DMS153 (cell line): ENCODE measurements around the gene NUTM1.
A peak's percentile ranks its signal among the peaks of the same experiment; 100 is the strongest.

ENCODE experiments used
- DNase-seq: peaks from one replicate; lab custom pipeline; 2025; lab: John Stamatoyannopoulos, UW

The NUTM1 gene, protein sequence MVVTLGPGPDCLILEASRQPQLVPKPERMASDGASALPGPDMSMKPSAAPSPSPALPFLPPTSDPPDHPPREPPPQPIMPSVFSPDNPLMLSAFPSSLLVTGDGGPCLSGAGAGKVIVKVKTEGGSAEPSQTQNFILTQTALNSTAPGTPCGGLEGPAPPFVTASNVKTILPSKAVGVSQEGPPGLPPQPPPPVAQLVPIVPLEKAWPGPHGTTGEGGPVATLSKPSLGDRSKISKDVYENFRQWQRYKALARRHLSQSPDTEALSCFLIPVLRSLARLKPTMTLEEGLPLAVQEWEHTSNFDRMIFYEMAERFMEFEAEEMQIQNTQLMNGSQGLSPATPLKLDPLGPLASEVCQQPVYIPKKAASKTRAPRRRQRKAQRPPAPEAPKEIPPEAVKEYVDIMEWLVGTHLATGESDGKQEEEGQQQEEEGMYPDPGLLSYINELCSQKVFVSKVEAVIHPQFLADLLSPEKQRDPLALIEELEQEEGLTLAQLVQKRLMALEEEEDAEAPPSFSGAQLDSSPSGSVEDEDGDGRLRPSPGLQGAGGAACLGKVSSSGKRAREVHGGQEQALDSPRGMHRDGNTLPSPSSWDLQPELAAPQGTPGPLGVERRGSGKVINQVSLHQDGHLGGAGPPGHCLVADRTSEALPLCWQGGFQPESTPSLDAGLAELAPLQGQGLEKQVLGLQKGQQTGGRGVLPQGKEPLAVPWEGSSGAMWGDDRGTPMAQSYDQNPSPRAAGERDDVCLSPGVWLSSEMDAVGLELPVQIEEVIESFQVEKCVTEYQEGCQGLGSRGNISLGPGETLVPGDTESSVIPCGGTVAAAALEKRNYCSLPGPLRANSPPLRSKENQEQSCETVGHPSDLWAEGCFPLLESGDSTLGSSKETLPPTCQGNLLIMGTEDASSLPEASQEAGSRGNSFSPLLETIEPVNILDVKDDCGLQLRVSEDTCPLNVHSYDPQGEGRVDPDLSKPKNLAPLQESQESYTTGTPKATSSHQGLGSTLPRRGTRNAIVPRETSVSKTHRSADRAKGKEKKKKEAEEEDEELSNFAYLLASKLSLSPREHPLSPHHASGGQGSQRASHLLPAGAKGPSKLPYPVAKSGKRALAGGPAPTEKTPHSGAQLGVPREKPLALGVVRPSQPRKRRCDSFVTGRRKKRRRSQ

GRCh38 chr15:34342737-34343575 is at the start of gene NUTM1, which contains the start of gene NOP10:
NUTM1 (plus strand) TSS chr15:34343315; CDS start chr15:34343697, 382 bp downstream.
NOP10 (minus strand) TSS chr15:34343136; CDS start chr15:34343073, 63 bp downstream.
- peak; percentile 64 for DNase-seq

- no peak for DNase-seq
These were observed 46.1 kb upstream of the NUTM1 start for GRCh38 chr15:34297059-34297458.

DNA sequence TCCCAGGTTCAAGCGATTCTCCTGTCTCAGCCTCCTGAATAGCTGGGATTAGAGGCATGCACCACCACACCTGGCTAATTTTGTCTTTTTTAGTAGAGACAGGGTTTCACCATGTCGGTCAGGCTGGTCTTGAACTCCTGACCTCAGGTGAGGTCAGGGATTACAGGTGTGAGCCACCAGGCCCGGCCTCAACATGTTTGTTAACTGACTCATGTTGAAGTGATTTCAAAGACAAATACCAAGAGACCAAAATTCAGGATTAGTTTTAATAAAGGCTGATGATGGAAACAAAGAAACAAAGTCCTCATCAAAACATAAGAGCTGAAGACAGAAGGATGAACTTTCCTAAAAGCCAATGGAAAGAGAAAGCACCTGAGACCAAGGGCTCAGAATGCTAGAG is 42.1 kb upstream of the NUTM1 start:
- DNase-seq, result no peak

DNA sequence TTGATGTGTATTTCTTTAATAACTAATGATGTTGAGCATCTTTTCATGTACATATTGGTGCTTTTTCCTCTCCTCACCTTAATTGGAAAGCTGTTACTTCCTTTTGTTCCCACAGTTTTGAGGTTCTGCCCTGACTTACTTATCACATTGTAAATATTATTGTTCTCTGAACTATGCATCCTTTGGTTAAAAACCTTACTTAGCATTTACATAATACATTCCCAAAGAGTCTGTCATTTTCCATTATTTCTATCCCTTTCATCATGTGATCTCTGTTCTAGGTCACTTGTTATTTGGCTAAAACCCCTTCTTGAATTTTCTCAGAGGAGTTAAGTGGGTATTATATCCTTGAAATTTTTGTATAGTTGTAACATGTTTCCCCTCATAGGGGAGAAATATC is 38.5 kb upstream of the NUTM1 start:
- no peak for DNase-seq

DNA sequence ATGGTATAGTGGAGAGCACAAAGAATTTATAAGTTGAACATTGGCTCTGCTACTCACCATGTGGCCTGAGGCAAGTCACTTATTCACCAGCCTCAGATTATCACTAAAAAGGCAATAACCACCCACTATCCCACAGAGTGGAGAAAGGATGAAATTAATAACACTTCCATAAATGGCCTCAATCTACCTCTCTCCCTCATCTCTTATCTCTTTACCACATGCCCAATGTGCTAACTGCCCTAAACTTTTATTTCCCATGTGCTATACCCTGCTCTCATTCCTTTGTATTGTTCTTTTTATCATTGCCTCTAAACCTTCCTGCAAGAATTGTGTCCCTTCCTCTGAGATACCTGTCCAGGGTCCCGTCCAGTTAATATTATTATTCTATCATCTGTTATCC is 31.6 kb upstream of the NUTM1 start:
- no peak for DNase-seq

GRCh38 chr15:34314491-34315490 is 28.3 kb upstream of the NUTM1 start:
- DNase-seq, result no peak

DNA sequence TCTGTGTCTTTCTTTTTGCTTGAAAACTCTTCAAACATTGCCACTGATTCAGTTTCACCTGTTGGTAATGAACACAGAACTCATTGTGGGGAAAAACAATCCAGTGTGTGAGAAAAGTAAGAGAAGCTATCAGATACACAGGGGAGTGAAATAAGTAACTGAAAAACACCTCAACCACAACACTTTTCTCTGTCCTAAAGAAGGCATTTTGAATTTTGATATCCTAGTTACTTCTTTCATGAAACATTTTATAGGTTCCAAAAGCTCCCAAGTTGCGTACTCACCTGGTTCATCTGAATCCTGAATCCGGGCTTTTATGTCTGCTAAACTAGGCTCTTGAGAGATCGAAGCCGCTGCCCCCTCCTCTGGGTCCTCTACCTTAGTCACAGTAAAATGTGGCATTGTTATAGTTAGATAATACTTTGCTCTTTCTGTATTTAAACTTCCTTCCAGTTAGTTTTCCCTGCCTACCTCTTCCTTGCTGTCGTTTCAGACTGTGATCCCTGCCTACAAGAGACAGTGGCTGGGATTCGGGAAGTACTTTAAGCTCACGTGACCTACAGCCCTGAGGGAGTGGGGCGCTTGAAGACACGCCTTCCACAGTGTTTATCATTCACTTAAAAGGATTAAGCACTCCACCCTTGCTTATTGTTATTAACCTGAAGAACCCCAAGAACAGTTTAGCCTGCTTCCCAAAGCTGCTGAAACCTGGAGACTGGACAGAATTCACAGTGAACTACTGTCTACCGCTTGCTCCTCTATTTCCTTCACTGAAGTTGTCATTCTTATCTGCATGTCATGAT is 24.6 kb upstream of the NUTM1 start:
- peak; percentile 31 for DNase-seq

DNA sequence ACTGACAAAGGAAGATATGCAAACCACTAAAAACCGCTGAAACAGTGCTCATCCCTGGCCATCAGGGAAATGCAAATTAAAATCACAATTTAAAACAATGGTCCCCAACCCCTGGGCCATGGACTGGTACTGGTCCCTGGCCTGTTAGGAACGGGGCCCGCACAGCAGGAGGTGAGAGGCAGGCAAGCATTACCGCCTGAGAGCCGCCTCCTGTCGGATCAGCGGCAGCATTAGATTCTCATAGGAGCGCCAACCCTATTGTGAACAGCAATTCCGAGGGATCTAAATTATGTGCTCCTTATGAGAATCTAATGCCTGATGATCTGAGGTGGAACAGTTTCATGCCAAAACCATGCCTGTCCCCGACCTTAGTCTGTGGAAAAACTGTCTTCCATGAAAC is 19.9 kb upstream of the NUTM1 start:
- DNase-seq, result no peak

- no peak for DNase-seq
These were observed 18.2 kb upstream of the NUTM1 start for GRCh38 chr15:34324933-34325332.

DNA sequence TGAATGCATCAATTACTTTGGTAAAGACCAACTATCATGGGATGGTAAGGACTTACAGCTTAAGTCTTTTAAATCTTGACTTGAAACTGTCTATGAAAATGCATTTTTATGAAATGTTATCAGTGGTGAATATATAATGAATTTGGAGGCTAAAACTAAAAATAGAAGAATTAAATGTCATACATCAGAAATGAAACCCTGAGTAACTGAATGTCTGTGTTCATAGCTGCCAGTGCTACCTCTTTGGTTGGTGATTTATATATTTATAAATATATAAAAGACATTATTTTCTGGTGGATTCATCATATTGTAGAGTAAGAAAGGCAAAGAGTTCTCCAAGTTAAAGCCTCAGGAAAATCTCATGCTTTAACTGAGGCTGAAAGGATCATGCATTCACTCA is 17.7 kb upstream of the NUTM1 start:
- DNase-seq, result no peak

GRCh38 chr15:34327906-34328305 is 15.2 kb upstream of the NUTM1 start:
- no peak for DNase-seq

- no peak for DNase-seq
These were observed 14.1 kb upstream of the NUTM1 start for GRCh38 chr15:34329006-34329405.

DNA sequence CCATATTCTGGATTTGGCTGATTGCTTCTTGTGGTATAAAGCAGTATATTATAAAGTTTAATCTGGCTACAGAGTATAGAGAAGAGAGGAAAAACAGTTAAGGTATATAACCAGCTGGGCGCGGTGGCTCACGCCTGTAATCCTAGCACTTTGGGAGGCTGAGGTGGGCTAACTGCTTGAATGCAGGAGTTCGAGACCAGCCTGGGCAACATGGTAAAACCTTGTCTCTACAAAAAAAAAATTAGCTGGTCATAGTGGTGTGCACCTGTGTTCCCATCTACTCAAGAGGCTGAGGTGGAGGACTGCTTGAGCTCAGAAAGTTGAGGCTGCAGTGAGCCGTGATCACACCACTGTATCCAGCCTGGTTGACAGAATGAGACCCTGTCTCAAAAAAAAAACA is 12.8 kb upstream of the NUTM1 start:
- DNase-seq, result no peak

DNA sequence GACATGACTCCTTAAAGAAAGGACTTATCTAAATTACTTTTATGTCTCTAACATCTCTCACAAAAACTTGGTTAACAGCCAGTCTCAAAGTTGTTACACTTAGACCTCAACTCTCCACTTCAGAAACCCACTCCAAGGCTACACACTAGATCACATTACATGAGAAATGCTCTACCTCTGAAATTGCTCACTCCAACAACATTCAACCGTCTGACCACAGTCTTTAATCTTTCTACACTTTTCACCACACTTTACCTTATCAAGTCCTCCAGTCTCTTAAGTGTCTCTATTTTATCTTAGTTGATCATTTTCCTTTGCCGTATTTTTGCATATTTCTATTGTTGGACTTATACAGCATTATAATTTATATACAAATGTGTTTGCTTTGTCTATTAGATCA is 11.3 kb upstream of the NUTM1 start:
- no peak for DNase-seq

DNA sequence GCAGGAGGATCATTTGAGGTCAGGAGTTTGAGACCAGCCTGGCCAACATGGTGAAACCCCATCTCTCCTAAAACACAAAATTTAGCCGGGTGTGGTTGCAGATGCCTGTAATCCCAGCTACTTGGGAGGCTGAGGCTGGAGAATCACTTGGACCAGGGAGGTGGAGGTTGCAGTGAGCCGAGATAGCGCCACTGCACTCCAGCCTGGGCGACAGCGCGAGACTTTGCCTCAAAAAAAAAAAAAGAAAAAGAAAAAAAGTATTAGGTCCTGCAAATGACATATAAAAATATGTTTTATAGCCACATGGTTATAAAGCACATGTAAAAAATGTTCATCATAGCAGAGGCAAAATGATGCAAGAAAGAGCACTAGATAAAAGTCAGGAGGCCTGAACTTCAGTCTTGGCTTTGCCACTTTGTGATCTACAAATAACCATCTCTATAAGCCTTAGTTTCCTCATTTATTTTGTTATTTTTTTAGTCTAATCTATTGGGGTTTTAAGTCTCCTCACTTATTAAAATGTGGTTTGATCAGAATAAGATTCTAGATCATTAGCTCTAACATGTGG is 10.5 kb upstream of the NUTM1 start:
- DNase-seq, result no peak

GRCh38 chr15:34334672-34335071 is 8.4 kb upstream of the NUTM1 start:
- no peak for DNase-seq

DNA sequence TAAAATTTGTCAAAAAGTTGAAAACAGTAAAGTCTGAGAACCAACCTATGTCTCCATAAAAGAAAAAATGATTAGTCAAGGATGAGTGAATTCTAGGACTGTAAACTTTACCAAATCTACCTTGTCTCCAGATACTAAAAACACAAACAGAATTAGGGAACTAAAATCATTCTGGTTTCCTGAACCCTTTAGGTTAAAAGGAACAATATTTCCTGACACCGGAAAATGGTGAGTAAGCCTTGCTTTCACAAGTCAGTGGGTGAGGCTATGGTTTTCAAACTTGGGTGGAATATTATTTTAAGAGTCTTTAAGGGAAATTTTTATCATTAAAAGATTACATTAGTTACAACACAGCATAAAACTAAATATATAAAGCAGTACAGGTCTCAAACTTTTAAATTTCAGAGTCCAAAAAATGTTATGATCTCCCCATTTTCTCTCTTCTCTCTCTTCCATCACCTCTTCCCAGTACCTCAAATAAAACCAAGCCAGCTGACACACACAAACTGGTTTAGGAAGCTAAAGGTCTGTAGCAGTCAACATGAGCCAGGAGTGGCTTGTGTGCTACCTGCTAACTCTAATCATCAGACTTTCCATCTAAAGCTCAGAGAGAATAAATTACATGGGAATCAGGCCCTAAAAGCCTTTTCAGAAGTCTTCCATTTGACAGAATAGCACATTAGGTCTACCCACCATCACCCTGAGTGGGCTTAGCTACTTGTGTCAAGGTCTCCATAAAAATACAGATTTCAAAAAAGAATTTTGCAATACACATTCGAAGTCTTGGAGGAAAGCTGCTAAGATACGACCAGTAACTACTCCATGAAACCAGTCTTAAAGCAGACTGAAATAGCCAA is 7.7 kb upstream of the NUTM1 start:
- DNase-seq, result no peak
